Right cardiac atrium (tissue), 5 donors: ENCODE measurements around the gene SLC35D3. TPM values are rescaled to one million over a fixed set of nuclear protein-coding genes. Genes with fewer than 3 reads are reported as not detected.
"Not testable (repeated sequence)": the region's sequence is repeated elsewhere in the genome, so short reads cannot be mapped to it uniquely, and the experiment has no call there.

Experiments used
- ATAC-seq, 2 donors: fragments of 200-7000 bp; cut with Tn5 transposase; one replicate each; pipeline versions ENCODE4 v1.8.0 to v1.9.1; 2020; ENCODE audit warnings: moderate library complexity in 2 of 2, mild to moderate bottlenecking in 1 of 2
- DNase-seq, 3 donors: peaks; one replicate each; pipeline ENCODE4 v3.0.0-alpha.2; 2020
- H3K27ac ChIP-seq: one replicate; pipeline ENCODE4 v1.5.1; 2013; ENCODE audit warnings: mild to moderate bottlenecking, low read length, control low read depth, moderate library complexity
- H3K27me3 ChIP-seq: one replicate; pipeline ENCODE4 v1.6.1; 2013; ENCODE audit not compliant: control insufficient read depth, insufficient read depth
- H3K4me1 ChIP-seq: one replicate; pipeline ENCODE4 v1.6.1; 2013; ENCODE audit warnings: low read length; ENCODE audit not compliant: control insufficient read depth, insufficient read depth
- H3K4me3 ChIP-seq: one replicate; pipeline ENCODE4 v1.5.1; 2013; ENCODE audit warnings: low read length, control low read depth
- H3K9me3 ChIP-seq: one replicate; pipeline ENCODE4 v1.6.1; 2013; ENCODE audit warnings: low read length; ENCODE audit not compliant: control insufficient read depth
- WGBS: extraction: QIAGEN DNeasy Blood & Tissue Kit; methylation state at CpG from one replicate; pipeline ENCODE4 v1.1.7; 2013; 5-methylcytosine and 5-hydroxymethylcytosine counted together
- intact Hi-C, 4 donors: fragments of 100-400 bp; cut with DNase I; formaldehyde crosslinking; loops; one replicate each; pipeline versions ENCODE4 v1.11.0 to v1.14.0; 2022 to 2023
- polyA plus RNA-seq: library from polyadenylated mRNA; stranded (reverse); fragments of 200-250 nt; gene quantifications from one replicate; pipeline ENCODE4 v1.2.3, GENCODE V29; 2013
- total RNA-seq, 4 donors: library from RNA; stranded (reverse); fragmentation: NEBNext Ultra II Directional; extraction: Animal tissue kit (Norgen Biotek cat#: 25700); gene quantifications; one replicate each; pipeline ENCODE4 v1.2.1, GENCODE V29; 2021
- donor health status: healthy with polysubstance abuse.
- donor health status: DM: no; HTN: yes; CAD: no.
- donor health status: DM: no; HTN: no; CAD: no.
- donor health status: DM: no; HTN: yes; CAD: no; lungs with severe emphysema.
- donor health status: DM: yes; HTN: yes; CAD: no.

The SLC35D3 gene
- total and polyA plus RNA-seq, 5 donors: 0.05 TPM; not detected in 4

GRCh38 chr6:136968837-136969236 is 46.7 kb downstream of the SLC35D3 start:
- Histone ChIP-seq H3K27ac (no peak overlapping the region), H3K27me3 (no peaks in the 10 kb centered on the region), H3K4me3 (no peak overlapping the region), H3K4me1 (no peaks in the 10 kb centered on the region), H3K9me3 (no peaks in the 10 kb centered on the region)
- 37% methylated on average over 7 of the region's 7 CpGs for WGBS
- ATAC-seq: peak; percentile 45 to 79
- DNase-seq: peak in 2 of 3 donors; percentile 86 to 87
- intact Hi-C loops: no loop called here

GRCh38 chr6:136969433-136969832 is 47.3 kb downstream of the SLC35D3 start:
- no peak overlapping the region for H3K4me3 ChIP-seq
- 66% methylated on average over 5 of the region's 5 CpGs for WGBS
- peak in 1 of 2 donors; percentile 17 for ATAC-seq
- intact Hi-C loops: no loop called here
- H3K9me3 ChIP-seq: no peaks in the 10 kb centered on the region
- H3K4me1 ChIP-seq: peaks cover 2% of the 10 kb centered on the region
- no peak for DNase-seq
- H3K27ac ChIP-seq: peak overlapping the region; percentile 24
- H3K27me3 ChIP-seq: no peaks in the 10 kb centered on the region

GRCh38 chr6:136969930-136970329 is 47.8 kb downstream of the SLC35D3 start:
- Histone ChIP-seq H3K9me3 (no peaks in the 10 kb centered on the region), H3K27ac (peak overlapping the region; percentile 24), H3K4me3 (no peak overlapping the region), H3K27me3 (no peaks in the 10 kb centered on the region), H3K4me1 (peaks cover 2% of the 10 kb centered on the region)
- DNase-seq: no peak
- WGBS: 89% methylated on average over 4 of the region's 4 CpGs
- intact Hi-C loops: no loop called here
- no peak for ATAC-seq

- H3K27me3 ChIP-seq: no peaks in the 10 kb centered on the region
- no peak overlapping the region for H3K4me3 ChIP-seq
- DNase-seq: no peak
- H3K27ac ChIP-seq: no peak overlapping the region
- 88% methylated on average over 6 of the region's 6 CpGs for WGBS
- intact Hi-C loops: no loop called here
- no peaks in the 10 kb centered on the region for H3K9me3 ChIP-seq
- no peak for ATAC-seq
- H3K4me1 ChIP-seq: peaks cover 2% of the 10 kb centered on the region
Observed at GRCh38 chr6:136971609-136972008, 49.5 kb downstream of the SLC35D3 start.

GRCh38 chr6:136973781-136974180 is 51.7 kb downstream of the SLC35D3 start:
- H3K4me1 ChIP-seq, ATAC-seq, H3K27ac ChIP-seq, intact Hi-C loops, DNase-seq, H3K4me3 ChIP-seq, H3K27me3 ChIP-seq, H3K9me3 ChIP-seq: not testable (repeated sequence)
- 85% methylated on average over 8 of the region's 8 CpGs for WGBS

Other genes starting within 250 kb of the SLC35D3 start
- gene MAP3K5, start 129.8 kb upstream of the SLC35D3 start, total RNA-seq: 1 to 10 TPM; 3.9 to 7.3 (median 5.5) TPM
- gene MAP3K5, start 129.8 kb upstream of the SLC35D3 start, polyA plus RNA-seq: 2.8 TPM
- gene PEX7, start 99.7 kb upstream of the SLC35D3 start, total RNA-seq: 10 to 100 TPM in 1 of 4 donors, 1 to 10 TPM in 3; 6.1 to 10.8 (median 6.6) TPM
- 7.7 TPM for gene PEX7, start 99.7 kb upstream of the SLC35D3 start, polyA plus RNA-seq
- gene IL20RA, start 122.7 kb downstream of the SLC35D3 start, total RNA-seq: 1 to 10 TPM in 2 of 4 donors, under 1 TPM in 2; 0.11 to 2.5 (median 1.3) TPM
- 3.7 TPM for gene IL20RA, start 122.7 kb downstream of the SLC35D3 start, polyA plus RNA-seq